SK-MEL-5 (cell line): ENCODE measurements around the gene TYMP. TPM values are rescaled to one million over a fixed set of nuclear protein-coding genes. Genes with fewer than 3 reads are reported as not detected.

Experiments
- DNase-seq: peaks from one replicate; pipeline ENCODE4 v3.0.0-alpha.2; 2016; ENCODE audit warnings: low read depth, low spot score
- in situ Hi-C: cut with HindIII; loops from 2 replicates; pipeline ENCODE4 v1.10.0; 2016; ENCODE audit warnings: low sequenced_read_pairs, high pct_unique_total_duplicates, low pct_unique_long_range_greater_than_20kb
- polyA plus RNA-seq, 2 experiments: library from polyadenylated mRNA; depleted of rRNA; stranded (reverse); fragments of >200 nt; gene quantifications; 2 replicates each; pipeline ENCODE4 v1.2.3, GENCODE V29; 2015
- total RNA-seq: library from RNA; depleted of rRNA; stranded (reverse); fragments of >200 nt; shearing (Covaris generic); gene quantifications from 2 replicates; pipeline ENCODE4 v1.2.3, GENCODE V29; 2014; rRNA removed

Gene TYMP
- 1.5 and 1.8 TPM in 2 replicates for total RNA-seq
- polyA plus RNA-seq (2015; cell fraction: cytosol; rRNA removed) = 3.4 and 5.6 TPM in 2 replicates
- 0.73 and 4.0 TPM in 2 replicates for polyA plus RNA-seq (2015; cell fraction: nucleus; rRNA removed)

DNA sequence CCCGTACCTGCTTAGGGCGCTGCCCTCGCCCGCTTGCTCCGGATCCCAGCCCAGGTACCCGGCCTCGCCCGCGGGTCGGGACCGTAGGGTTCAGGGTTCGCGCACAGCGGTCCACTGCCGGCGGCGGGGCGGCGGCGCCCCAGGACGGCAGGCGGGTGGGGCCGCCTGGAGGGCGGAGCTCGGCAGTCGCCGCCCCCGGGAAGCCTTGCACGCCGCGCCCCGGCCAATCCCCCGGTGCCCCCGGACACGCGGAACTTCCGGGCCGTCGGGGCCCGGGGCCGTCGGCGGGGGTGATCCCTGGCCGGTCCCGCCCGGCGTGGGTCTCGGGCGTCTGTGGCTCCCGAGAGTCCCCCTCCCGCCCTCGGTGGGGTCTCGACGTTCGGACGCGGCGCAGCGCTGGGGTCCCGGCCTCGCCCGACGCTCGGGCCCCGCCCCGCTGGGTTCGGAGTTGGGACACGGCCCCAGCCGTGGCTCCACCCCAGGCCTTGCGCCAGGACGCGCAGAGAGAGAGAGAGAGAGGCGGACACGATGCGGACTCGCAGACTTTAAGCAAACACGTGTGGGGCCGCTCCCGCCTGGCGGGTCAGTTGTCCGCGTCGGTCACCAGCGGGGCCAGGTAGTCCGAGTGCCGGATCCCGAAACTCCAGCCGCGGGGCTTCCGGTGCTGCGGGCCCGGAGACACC, at the start of gene TYMP:
TSS of gene TYMP (minus strand) at position 116 of the 683 bp plus-strand sequence. CDS start 303 bp downstream, outside the sequence.
- in situ Hi-C loops = no loop called here
- no peak for DNase-seq

DNA sequence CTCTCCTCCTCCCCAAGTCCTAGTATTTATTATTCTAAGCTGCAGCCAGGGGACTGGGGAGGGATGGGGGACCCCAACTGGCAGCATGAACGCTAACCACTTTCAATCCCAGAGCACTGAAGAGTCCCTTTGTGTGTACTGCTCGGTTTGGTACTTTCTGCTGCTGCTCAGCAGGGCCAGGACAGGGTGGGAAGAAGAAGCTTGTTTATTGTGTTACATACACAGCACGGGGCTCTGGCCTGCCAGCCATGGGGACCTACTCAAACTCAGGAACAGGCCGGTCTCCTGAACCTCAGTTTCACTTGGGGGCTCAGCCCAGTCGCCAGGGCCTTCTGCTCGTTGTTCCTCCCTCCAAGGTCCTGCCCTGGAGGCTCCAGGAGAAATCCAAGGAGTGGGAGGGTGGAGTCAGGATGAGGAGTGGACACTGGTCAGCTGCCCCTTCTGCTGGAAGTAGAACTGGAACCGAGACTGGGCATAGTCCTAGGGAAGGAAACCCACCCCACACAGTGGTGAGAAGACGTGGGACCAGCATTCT, 49.0 kb upstream of the TYMP start:
- no peak for DNase-seq
- in situ Hi-C loops = no loop called here

- in situ Hi-C loops = no loop called here
- DNase-seq = no peak
Measured at GRCh38 chr22:50577987-50578775, 48.4 kb upstream of the TYMP start, which contains the start of gene CPT1B. Gene CPT1B, minus strand, starts transcription at chr22:50578427. Its CDS starts 512 bp downstream, at chr22:50577915.

DNA sequence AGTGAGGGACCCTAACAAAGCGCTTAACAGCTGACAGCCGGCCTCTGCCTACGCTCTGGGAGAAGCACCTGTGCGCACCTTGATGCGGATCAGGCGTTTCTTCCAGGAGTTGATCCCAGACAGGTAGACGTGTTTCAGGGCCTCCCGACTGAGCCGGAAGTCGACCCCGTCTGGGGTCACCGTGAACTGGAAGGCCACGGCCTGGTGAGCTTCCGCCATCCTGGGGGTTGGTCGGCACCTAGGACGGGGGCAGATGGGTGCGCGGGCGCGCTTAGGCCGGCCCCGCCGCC, 47.8 kb upstream of the TYMP start:
- in situ Hi-C loops = no loop called here
- no peak for DNase-seq

- DNase-seq = peak; percentile 28
- in situ Hi-C loops = no loop called here
Measured at GRCh38 chr22:50576806-50577696, 47.2 kb upstream of the TYMP start.

- DNase-seq = peak; percentile 89
- in situ Hi-C loops = no loop called here
Measured at GRCh38 chr22:50576070-50576469, 46.3 kb upstream of the TYMP start.

GRCh38 chr22:50575426-50575941, 45.7 kb upstream of the TYMP start:
- in situ Hi-C loops = no loop called here
- no peak for DNase-seq

- in situ Hi-C loops = no loop called here
- no peak for DNase-seq
Measured at GRCh38 chr22:50574383-50574755, 44.6 kb upstream of the TYMP start.

GRCh38 chr22:50573491-50574382, 43.9 kb upstream of the TYMP start:
- in situ Hi-C loops = no loop called here
- no peak for DNase-seq

DNA sequence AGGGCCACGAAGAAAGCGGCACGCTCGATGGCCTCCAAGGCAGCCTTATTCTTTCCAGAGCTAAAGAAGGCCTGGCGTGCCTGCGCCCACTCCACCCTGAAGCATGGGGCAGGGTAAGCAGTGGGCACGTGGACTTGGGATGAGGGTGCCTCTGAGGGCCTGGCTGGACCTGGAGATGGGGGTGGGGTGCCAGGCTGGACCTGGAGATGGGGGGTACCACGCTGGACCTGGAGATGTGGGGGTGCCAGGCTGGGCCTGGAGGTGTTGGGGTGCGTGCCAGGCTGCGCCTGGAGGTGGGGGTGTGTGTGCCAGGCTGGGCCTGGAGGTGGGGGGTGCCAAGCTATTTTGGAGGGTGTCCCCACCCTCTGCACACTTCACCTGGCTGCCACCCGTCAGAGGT, 43.2 kb upstream of the TYMP start:
- in situ Hi-C loops = no loop called here
- DNase-seq = no peak

DNA sequence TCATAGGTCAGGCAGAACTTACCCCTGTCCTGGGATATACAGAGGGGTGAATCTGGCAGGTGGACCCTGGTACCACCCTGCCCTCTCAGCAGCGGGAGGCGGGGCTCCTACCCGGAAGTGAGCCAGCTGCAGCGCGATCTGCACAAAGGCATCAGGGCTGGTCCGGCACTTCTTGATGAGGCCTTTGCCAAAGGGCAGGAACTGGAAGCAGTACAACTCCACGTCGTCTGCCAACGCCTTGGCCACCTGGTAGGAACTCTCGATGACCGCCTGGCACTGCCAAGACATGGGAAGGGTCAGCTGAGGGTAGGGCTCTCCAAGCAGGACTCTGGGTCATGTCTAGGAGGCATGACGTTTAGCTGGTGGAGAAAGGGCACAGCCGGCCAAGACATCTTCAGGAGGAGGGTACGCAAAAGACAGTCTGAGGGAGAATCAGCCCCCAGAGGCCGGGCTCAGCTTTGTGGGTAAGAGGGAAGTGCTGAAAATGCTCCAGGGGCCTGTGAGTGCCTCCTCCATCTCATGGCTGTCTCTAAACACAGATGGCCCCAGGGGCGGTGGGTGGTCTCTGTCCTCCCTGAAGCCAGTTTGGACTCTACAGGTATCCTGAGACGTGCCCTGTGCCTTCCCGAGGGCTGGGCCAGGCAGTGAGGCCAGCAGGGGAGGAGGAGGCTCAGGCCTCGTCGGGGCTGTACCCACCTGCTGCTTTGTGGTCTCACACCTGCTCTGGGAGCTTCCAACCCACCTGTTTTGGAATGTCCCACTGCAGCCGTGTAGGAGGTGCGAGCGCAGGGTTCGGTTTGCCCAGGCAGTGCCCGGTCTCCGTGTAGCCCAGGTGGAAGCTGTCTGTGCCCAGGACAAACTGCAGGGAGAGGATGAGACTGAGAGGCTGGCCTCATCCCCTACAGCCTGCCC, 41.7 kb upstream of the TYMP start:
- no peak for DNase-seq
- in situ Hi-C loops = no loop called here

GRCh38 chr22:50570861-50571260, 41.0 kb upstream of the TYMP start:
- DNase-seq = no peak
- in situ Hi-C loops = no loop called here

GRCh38 chr22:50569896-50570535, 40.2 kb upstream of the TYMP start:
- in situ Hi-C loops = no loop called here
- DNase-seq = no peak

DNA sequence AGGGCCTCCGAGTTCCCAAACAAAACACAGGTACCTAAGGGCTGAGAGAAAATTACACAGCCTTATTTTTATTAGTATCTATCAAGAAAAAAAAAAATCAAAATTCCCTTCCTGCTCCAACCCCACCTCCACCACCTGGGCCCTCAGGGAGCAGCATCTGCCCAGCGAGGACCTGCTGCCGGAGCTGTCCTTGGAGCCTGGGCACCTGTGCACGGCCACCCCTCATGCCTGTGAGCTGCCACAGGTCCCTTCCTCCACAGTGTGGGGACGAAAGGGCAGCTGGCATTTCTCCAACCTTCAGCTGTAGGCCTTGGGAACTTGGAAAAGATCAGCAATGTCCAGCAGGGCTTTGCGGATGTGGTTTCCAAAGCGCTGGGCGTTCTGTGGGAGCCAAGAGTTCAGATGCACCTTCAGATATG, 39.2 kb upstream of the TYMP start:
- no peak for DNase-seq
- in situ Hi-C loops = no loop called here

DNA sequence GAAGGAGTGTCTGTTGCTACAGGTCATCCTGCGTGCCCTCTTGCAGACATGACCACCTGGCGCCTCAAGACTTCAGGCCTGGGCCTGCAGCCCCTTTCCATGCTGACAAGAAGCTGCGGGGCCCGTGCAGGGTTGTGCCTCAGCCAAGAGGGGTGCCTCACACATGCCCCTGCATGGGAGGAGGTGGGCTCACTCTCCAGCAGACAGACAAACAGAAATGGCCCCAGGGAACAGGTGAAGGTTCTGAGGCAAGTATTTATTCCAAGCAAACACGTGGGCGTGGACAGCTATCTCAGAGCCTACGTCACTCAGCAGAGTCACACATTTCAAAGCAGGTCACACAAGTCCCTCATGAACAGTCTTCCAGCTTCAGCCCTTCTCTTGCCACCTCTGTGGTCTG, 38.8 kb upstream of the TYMP start:
- in situ Hi-C loops = no loop called here
- DNase-seq = no peak
